GM12864 (cell line): Measurements from ENCODE around the gene CC2D2B.

ENCODE experiments used
- DNase-seq: peaks from one replicate; pipeline ENCODE4 v3.0.0-alpha.2; 2011; ENCODE audit warnings: low read depth
- H3K4me3 ChIP-seq: 2 replicates; pipeline ENCODE4 v1.5.1; 2011; ENCODE audit warnings: mild to moderate bottlenecking, low read depth, low read length, control low read depth
- TF ChIP-seq, protein P1 (sequence below): IDR thresholded peaks from 2 replicates; pipeline ENCODE4 v1.5.1; 2011; ENCODE audit warnings: low read depth, mild to moderate bottlenecking, moderate library complexity, low read length, control low read depth, inconsistent platforms; ENCODE audit errors: missing control alignments

Gene CC2D2B

DNA sequence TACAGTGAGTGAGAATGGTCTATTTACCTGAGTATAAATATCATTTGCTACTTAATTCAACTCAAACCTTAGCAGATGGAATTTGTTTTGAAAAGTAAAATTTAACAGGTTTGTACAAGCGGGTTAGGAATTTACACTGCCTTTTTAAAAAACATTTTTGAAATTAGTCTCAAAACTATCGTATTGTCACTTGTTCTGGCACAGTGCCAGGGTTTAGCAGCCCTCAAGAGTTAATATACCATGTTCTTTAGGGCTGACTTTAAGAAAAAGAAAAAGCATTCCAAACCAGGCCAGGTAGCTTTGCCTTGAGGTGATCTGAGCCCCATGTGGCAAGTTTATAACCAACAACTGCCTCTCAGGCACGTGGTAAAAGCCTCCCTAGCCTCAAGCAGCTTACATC, 153.5 kb downstream of the CC2D2B start:
- H3K4me3 ChIP-seq: no peak overlapping the region
- TF ChIP-seq, protein P1, sequence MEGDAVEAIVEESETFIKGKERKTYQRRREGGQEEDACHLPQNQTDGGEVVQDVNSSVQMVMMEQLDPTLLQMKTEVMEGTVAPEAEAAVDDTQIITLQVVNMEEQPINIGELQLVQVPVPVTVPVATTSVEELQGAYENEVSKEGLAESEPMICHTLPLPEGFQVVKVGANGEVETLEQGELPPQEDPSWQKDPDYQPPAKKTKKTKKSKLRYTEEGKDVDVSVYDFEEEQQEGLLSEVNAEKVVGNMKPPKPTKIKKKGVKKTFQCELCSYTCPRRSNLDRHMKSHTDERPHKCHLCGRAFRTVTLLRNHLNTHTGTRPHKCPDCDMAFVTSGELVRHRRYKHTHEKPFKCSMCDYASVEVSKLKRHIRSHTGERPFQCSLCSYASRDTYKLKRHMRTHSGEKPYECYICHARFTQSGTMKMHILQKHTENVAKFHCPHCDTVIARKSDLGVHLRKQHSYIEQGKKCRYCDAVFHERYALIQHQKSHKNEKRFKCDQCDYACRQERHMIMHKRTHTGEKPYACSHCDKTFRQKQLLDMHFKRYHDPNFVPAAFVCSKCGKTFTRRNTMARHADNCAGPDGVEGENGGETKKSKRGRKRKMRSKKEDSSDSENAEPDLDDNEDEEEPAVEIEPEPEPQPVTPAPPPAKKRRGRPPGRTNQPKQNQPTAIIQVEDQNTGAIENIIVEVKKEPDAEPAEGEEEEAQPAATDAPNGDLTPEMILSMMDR: no peak
- no peak for DNase-seq

DNA sequence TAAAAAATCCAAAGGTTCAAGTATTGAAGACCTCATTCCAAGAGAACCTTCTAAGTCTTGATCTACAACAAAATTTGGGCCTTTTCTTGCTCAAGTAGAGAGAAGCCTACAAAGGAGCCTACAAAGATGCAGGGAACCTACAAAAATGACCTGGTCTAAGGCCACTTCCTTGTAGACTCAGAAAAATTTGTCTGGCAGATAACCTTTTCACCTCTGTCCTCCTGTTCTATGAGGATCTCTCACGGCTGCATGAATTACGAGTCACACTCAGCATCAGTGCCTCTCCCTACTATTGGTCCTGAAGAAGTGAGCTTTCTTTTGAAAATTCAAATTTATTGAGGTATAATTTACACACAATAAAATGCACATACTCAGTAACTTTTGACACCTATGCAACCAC, 164.9 kb downstream of the CC2D2B start:
- TF ChIP-seq, protein P1: no peak
- no peak for DNase-seq
- H3K4me3 ChIP-seq: no peak overlapping the region

DNA sequence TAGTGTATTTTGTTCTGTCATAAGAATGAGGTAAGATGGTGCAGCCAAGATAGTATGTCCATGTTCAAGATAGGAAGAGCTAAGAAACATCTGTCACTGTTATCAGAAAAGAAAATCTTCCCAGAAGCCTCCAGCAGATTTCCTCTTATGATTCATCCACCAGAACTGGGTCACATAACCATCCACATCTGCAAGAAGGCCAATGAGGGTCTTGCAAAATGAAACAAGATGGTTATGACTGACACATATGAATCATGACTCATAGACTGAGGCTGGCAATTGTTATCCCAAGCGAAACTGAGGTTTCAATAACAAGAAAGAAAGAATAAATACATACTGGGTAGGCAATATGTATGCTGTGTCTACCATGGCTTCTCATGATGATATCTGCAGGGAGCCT, 165.9 kb downstream of the CC2D2B start:
- DNase-seq: no peak
- TF ChIP-seq, protein P1: no peak
- H3K4me3 ChIP-seq: no peak overlapping the region

GRCh38 chr10:96074776-96075175, 167.0 kb downstream of the CC2D2B start:
- no peak for DNase-seq
- TF ChIP-seq, protein P1: no peak
- H3K4me3 ChIP-seq: no peak overlapping the region

- TF ChIP-seq, protein P1: no peak
Measured at GRCh38 chr10:96075977-96076376, 168.2 kb downstream of the CC2D2B start.

DNA sequence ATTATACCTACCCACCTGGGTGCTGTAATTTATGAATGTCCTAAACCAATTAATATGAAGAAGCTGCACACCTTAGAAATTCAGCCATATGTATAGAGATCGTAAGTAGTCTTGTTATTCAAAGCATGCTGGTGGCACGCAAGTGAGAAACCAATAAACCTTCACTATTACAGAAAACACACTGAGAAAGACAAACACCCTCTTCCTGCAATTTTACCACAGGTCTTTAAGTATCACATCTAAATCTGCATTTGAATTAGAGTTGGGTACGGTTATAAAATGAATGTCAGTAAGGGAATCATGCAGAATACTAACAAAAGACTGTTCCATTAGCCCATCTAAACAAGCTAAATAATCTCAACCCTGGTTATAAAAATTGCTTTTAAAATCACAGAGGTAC, 169.4 kb downstream of the CC2D2B start:
- DNase-seq: no peak
- no peak overlapping the region for H3K4me3 ChIP-seq
- TF ChIP-seq, protein P1: no peak

More at GRCh38 chr10:96075977-96076376, 168.2 kb downstream of the CC2D2B start:
- no peak overlapping the region for H3K4me3 ChIP-seq
- no peak for DNase-seq

GRCh38 chr10:96082153-96082552, 174.4 kb downstream of the CC2D2B start:
- no peak for DNase-seq
- TF ChIP-seq, protein P1: no peak
- H3K4me3 ChIP-seq: no peak overlapping the region
